ENCODE data around the gene CSF1R. TPM values are rescaled to one million over a fixed set of nuclear protein-coding genes. Genes with fewer than 3 reads are reported as not detected.

CSF1R gene
- total and polyA plus RNA-seq, 2 of the 4 experiments (the other 2 are of a cell fraction): 0.14 to 0.36 TPM

DNA sequence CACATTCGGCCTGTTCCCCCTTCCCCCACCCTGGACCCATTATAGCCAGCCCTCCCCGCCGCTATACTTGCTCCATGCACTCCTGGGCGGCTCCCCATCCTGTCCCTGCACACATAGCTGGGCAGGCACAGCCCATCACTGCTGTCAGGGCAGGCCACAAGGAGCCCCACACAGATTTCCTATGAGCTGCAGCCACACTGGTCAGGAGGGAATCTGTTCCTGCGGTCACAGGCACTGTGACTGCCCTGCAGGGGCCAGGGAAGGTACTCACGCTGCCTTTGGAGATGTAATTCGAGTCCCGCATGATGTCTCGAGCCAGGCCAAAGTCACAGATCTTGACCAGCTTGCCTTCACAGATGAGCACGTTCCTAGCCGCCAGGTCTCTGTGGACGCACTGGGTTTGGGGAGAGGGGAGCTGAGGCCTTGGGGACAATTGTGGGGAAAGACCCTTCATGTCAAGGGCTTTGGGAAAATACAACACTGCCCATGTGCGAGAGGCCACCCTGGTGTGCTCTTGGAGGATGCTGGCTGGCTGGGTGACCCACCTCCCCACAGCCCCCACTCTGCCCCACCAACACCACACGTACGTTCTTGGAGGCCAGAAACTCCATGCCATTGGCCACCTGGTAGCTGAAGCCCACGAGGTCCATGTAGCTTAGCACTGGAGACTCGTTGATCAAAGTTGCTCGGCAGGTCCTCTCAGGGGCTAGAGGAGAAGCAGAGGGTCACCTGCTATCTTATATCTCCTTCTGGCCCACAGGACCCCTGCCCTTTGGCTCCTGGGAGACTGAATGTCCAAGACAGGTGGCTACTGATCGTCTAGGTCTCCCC lies 34.5 kb upstream of the CSF1R start:
- Histone ChIP-seq H2AK5ac (ENCODE audit: low read depth, low read length) (no peak overlapping the region), H3K18ac (ENCODE audit: low read depth, low read length) (no peak overlapping the region), H3K9me1 (ENCODE audit: insufficient read depth, low read length) (no peaks in the 10 kb centered on the region), H3K4ac (ENCODE audit: low read depth, low read length) (no peak overlapping the region), H3K23ac (ENCODE audit: low read depth, low read length) (no peak overlapping the region), H4K8ac (ENCODE audit: low read depth in 2 of 2, low read length in 2 of 2) (no peak overlapping the region), H2AK9ac (replicated peaks; ENCODE audit: low read depth, low read length, poor library complexity) (peak overlapping the region; percentile 34), H3K4me1 (ENCODE audit: control insufficient read depth, insufficient read depth, low read length) (no peaks in the 10 kb centered on the region), H2BK5ac (ENCODE audit: low read depth, low read length, poor library complexity, severe bottlenecking) (no peak overlapping the region), H4K91ac (ENCODE audit: insufficient read depth, low read depth, low read length) (no peak overlapping the region), H3K14ac (replicated peaks; ENCODE audit: low read depth, low read length) (no peak overlapping the region), H2AFZ (replicated peaks; ENCODE audit: low read length, poor library complexity) (no peak overlapping the region), H3K36me3 (ENCODE audit: control insufficient read depth, insufficient read depth, low read length) (peaks cover 93% of the 10 kb centered on the region), H2BK20ac (ENCODE audit: low read depth, low read length) (no peak overlapping the region), H3K9me3 (ENCODE audit: control insufficient read depth, insufficient read depth, low read length) (no peaks in the 10 kb centered on the region), H3K27ac (ENCODE audit: insufficient read depth, low read length) (no peak overlapping the region), H3K79me1 (ENCODE audit: low read depth in 1 of 2, low read length in 2 of 2) (peaks cover 17 to 43% of the 10 kb centered on the region in 2 experiments; a peak in 3 of 4 replicates), H3K4me3 (ENCODE audit: insufficient read depth, low read depth, low read length) (no peak overlapping the region), H3K27me3 (ENCODE audit: control insufficient read depth, insufficient read depth, low read length) (no peaks in the 10 kb centered on the region), H3K4me2 (ENCODE audit: low read depth, low read length) (no peak overlapping the region), H3K56ac (ENCODE audit: extremely low read depth, insufficient read depth, low read length) (no peak overlapping the region), H3K9ac (ENCODE audit: low read depth, low read length) (no peak overlapping the region), H4K20me1 (ENCODE audit: insufficient read depth, low read length) (no peaks in the 10 kb centered on the region), H4K5ac (ENCODE audit: low read depth, low read length) (no peak overlapping the region), H2BK120ac (ENCODE audit: low read depth, low read length) (no peak overlapping the region), H2BK15ac (ENCODE audit: low read depth, low read length) (no peak overlapping the region)
- DNase-seq (no peak), ATAC-seq (ENCODE audit: low read depth) (no peak)
- intact Hi-C loops (cut with micrococcal nuclease): no loop called here
- ChIA-PET CTCF (no interaction called here), POLR2A (ENCODE audit: unreplicated experiment) (no interaction called here)
- TF ChIP-seq POLR2A (IDR thresholded peaks at IDR 0.05; ENCODE audit: low read depth, low read length): no peak
- TF ChIP-seq MXI1 (IDR thresholded peaks at IDR 0.05; ENCODE audit: borderline replicate concordance, low read depth, low read length): no peak
- TF ChIP-seq, protein P1, sequence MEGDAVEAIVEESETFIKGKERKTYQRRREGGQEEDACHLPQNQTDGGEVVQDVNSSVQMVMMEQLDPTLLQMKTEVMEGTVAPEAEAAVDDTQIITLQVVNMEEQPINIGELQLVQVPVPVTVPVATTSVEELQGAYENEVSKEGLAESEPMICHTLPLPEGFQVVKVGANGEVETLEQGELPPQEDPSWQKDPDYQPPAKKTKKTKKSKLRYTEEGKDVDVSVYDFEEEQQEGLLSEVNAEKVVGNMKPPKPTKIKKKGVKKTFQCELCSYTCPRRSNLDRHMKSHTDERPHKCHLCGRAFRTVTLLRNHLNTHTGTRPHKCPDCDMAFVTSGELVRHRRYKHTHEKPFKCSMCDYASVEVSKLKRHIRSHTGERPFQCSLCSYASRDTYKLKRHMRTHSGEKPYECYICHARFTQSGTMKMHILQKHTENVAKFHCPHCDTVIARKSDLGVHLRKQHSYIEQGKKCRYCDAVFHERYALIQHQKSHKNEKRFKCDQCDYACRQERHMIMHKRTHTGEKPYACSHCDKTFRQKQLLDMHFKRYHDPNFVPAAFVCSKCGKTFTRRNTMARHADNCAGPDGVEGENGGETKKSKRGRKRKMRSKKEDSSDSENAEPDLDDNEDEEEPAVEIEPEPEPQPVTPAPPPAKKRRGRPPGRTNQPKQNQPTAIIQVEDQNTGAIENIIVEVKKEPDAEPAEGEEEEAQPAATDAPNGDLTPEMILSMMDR (conservative IDR thresholded peaks at IDR 0.05; ENCODE audit: low read depth, low read length): no peak
- TF ChIP-seq SMC3 (IDR thresholded peaks at IDR 0.05; ENCODE audit: low read depth, low read length): no peak
- no peak for TF ChIP-seq RCOR1 (IDR thresholded peaks at IDR 0.05; ENCODE audit: insufficient replicate concordance, low read length)
- TF ChIP-seq, protein P2, sequence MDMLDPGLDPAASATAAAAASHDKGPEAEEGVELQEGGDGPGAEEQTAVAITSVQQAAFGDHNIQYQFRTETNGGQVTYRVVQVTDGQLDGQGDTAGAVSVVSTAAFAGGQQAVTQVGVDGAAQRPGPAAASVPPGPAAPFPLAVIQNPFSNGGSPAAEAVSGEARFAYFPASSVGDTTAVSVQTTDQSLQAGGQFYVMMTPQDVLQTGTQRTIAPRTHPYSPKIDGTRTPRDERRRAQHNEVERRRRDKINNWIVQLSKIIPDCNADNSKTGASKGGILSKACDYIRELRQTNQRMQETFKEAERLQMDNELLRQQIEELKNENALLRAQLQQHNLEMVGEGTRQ (IDR thresholded peaks at IDR 0.05; ENCODE audit: low read depth, low read length): no peak
- TF ChIP-seq CHD1 (IDR thresholded peaks at IDR 0.05; ENCODE audit: low read depth, low read length): no peak
- TF ChIP-seq FOS (IDR thresholded peaks at IDR 0.05; ENCODE audit: low read depth, low read length): no peak
- TF ChIP-seq BHLHE40 (IDR thresholded peaks at IDR 0.05; ENCODE audit: low read depth, low read length): no peak
- TF ChIP-seq RAD21 (IDR thresholded peaks at IDR 0.05; ENCODE audit: low read length): no peak
- TF ChIP-seq NFE2L2 (IDR thresholded peaks at IDR 0.05; ENCODE audit: low read depth, low read length): no peak
- TF ChIP-seq, protein P3, sequence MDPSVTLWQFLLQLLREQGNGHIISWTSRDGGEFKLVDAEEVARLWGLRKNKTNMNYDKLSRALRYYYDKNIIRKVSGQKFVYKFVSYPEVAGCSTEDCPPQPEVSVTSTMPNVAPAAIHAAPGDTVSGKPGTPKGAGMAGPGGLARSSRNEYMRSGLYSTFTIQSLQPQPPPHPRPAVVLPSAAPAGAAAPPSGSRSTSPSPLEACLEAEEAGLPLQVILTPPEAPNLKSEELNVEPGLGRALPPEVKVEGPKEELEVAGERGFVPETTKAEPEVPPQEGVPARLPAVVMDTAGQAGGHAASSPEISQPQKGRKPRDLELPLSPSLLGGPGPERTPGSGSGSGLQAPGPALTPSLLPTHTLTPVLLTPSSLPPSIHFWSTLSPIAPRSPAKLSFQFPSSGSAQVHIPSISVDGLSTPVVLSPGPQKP (IDR thresholded peaks at IDR 0.05; ENCODE audit: borderline replicate concordance, low read depth, low read length): no peak
- no peak for TF ChIP-seq MAFK (IDR thresholded peaks at IDR 0.05; ENCODE audit: low read depth, low read length)
- WGBS, 2 experiments (ENCODE audit: extremely low coverage in 2 of 2, insufficient read length in 1 of 2): 84% methylated on average over 6 of the region's 19 CpGs; no CpG with 5 or more reads in 1 of the 2 experiments
- no TSS peak for BruUV-seq (replicated peaks)
- in situ Hi-C loops (cut with MboI; ENCODE audit: low sequenced_read_pairs): no loop called here
- dilution Hi-C loops (cut with HindIII; ENCODE audit: low sequenced_read_pairs, unreplicated experiment): no loop called here
